Hepatic stellate cell (primary cell): ENCODE measurements around the gene ANKRD52.
"Not testable (repeated sequence)": the region's sequence is repeated elsewhere in the genome, so short reads cannot be mapped to it uniquely, and the experiment has no call there.

Source experiments
- DNase-seq: peaks from one replicate; pipeline ENCODE4 v3.0.0; 2011; ENCODE audit warnings: low spot score

Gene ANKRD52

GRCh38 chr12:56272468-56272867, 14.3 kb upstream of the ANKRD52 start:
- not testable (repeated sequence) for DNase-seq

DNA sequence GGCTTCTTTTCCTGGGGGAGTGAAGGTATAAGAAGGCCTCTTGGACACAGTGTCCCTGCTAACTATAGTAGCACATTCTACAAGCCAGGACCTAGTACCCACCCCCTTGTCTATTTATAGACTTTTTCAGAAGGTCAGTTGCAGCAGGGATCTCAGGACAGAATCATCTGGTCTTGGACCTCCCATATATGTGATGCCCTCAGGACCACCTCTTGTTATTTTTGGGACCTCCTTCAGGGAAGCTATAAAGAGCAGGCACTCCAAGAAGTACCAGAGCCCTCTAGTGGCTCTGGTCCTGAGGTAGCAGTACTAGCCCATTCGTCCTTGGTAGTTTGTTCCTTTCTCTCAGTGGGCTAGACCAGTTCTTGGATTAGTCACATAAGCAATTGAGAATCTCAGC, 12.8 kb upstream of the ANKRD52 start:
- DNase-seq: peak; percentile 60

DNA sequence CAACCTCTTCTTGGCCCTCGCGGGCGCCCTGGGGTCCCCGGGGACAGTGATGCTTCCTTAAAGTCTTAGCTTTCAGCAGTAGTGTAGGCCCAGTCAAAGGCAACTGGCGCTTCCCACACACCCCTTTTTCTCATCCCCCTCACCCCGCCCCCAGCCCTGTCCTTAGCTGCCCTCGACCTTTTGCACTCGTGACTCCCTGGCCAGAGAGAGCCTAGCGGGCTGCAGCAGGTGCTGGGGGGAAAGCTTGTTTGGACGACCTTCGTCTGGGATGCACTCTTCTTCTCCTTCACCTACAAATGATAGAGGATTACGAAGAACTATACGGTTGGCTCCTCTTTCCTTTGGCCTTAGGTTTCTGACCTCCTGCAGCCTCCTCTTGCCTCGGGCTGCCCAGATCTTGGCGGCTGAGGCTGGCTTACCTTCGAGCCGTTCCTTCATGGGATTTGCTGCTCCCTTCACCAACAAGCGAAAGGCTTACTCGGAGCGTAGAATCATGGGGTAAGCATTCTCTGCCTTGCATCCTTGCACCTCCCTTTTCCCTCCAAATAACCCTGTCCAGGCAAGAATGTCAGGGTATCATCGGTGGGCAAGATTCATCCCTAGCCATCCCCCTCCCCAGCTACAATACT, 9.4 kb upstream of the ANKRD52 start:
- no peak for DNase-seq

DNA sequence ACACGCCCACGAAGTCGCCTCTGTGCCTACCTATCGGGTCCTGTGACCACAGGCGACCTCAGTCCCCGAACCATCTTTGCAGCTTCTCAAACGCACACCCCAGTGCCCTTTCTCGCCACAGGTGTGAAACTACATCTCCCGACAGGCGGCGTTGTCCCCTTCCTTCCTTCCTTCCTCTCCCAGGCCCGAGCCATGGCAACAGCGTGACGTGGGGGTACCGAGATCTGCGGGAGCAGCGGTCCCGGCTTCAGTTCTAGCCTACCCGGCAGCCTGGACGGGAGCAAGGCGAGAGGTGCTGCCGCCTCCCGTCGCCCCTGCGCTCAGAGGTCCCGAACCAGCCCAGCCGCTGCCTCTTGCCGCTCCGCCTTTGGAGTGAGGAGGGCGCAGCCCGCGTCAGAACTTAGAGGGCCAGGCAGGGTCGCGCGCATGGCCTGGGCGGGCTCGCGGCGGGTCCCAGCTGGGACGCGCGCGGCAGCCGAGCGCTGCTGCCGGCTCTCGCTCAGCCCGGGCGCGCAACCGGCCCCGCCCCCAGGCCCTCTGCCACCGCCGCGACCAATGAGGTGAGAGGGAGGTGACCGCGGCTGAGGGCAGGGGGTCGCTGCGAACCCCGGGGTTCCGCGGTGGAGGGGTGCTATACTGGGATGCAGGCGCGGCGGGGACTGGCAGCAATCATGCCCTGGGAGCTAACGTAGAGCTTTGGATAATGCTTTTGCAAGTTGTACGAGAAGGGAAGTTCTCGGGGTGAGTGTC, 8.7 kb upstream of the ANKRD52 start, which contains the start of gene COQ10A:
Gene COQ10A, plus strand, starts transcription at position 250 of the 750 bp plus-strand sequence. Its CDS starts 177 bp downstream, at position 427.
- DNase-seq: peak; percentile 95

DNA sequence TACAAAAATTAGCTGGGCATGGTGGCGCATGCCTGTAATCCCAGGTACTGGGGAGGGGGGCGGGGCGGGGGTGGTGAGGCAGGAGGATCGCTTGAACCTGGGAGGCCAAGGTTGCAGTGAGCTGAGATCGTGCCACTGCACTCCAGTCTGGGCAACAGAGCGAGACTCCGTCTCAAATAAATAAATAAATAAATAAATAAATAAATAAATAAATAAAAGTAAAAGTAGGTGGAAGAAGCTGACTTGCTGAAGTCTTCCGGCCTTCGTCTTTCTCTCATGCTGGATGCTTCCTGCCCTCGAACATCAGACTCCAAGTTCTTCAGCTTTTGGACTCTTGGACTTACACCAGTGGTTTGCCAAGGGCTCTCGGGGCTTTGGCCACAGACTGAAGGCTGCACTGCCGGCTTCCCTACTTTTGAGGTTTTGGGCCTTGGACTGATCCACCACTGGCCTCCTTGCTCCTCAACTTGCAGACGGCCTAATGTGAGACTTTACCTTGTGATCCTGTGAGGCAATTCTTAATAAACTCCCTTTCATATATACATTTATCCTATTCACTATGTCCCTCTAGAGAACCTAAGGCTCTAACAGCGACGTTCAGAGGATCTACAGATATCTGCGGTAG, 8.0 kb upstream of the ANKRD52 start:
- DNase-seq: not testable (repeated sequence)

DNA sequence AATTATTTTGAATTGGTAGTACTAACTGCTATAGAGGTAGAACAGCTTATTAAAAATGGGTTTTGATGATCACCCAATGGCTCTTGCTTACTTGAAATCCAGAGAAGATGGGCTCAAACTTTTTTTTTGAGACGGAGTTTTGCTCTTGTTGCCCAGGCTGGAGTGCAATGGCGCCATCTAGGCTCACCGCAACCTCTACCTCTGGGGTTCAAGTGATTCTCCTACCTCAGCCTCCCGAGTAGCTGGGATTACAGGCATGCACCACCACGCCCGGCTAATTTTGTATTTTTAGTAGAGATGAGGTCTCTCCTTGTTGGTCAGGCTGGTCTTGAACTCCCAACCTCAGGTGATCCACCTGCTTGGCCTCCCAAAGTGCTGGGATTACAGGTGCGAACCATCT, 4.8 kb upstream of the ANKRD52 start:
- not testable (repeated sequence) for DNase-seq

- peak; percentile 72 for DNase-seq
Observed at GRCh38 chr12:56261503-56262232, 3.5 kb upstream of the ANKRD52 start.

GRCh38 chr12:56260921-56261320, 2.7 kb upstream of the ANKRD52 start:
- DNase-seq: no peak

DNA sequence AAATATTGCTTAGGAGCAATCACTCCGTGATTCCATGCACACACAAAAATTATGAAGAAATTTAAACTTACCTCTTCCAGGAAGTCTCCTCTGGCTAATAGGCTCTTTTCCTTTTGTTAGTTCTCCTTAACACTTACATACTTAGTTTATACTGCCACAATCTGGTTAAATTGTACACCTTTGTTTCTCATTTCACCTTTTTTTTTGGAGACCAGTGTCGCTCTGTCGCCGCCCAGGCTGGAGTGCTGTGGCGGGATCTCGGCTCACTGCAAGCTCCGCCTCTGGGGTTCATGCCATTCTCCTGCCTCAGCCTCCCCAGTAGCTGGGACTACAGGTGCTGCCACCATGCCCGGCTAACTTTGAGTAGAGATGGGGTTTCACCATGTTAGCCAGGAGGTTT, 2.2 kb upstream of the ANKRD52 start:
- DNase-seq: no peak

DNA sequence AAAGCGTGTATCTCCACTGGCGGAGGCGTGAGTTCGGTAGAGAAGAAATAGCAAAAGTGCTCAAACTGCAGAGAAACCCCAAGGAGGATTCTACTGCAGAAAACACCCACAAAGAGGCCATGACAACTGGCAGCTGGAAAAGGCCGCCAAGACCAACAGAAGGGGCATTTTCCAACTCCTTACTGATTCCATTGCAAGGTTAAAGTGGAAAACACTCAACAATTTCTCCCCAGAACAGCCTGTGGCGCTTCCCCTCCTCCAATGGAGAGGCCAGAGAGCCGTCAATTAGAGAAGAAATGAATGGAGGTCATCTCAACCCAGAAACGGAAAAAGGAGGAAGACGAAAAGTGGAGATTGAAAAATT, 618 bp upstream of the ANKRD52 start:
- no peak for DNase-seq

GRCh38 chr12:56257491-56258067, 605 bp downstream of the ANKRD52 start:
- peak; percentile 63 for DNase-seq

GRCh38 chr12:56257071-56257470, 1.1 kb downstream of the ANKRD52 start:
- DNase-seq: no peak

DNA sequence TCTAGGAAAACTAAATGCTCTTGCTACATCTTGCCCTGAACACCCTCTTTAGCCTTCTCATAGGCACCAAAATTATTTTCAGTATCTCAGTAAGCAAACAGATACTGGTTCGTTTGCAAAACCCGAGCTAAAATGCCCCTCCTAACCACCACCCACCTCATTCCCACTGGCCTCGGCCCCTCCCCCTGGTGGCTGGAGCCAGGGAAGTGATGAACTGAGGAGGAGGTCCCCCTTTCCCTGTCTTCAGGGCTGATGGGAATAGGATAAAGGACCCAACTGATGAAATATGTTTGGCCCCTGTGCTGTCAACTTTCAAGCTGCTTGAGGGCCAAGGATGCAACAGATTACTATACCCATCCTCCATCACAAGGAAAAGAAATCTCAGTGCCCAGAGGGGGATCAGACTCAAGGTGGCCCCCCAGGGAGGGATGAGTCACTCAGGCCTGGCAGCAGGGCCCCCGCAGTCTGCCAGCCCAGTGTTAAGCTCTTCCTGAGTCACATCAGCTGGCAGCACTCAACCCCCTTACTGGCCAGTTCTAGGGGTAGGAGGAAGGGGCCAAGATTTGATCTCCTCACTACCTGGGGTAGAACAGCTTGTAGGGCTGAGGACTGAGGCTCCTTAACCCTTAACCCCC, 1.7 kb downstream of the ANKRD52 start:
- DNase-seq: peak; percentile 41

- no peak for DNase-seq
Observed at GRCh38 chr12:56255671-56256070, 2.5 kb downstream of the ANKRD52 start.

DNA sequence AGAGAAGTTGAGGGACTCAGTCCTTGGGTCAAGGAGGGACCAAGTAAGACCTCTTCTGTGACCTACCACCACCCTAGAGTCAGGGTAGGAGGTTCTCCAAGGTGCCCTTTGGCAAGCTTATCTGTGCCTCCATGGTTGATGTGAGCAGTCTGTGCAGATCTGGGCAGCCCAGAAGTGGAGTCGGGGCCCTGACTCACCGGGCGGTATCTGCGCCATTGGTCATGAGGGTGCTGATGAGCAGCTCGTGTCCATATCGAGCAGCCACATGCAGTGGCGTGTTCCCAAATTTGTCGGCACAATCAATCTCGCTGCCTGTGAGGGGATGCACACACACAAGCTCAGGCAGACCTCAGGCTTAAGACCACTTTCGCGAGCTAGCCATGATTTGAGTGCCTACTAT, 5.1 kb downstream of the ANKRD52 start:
- DNase-seq: no peak

DNA sequence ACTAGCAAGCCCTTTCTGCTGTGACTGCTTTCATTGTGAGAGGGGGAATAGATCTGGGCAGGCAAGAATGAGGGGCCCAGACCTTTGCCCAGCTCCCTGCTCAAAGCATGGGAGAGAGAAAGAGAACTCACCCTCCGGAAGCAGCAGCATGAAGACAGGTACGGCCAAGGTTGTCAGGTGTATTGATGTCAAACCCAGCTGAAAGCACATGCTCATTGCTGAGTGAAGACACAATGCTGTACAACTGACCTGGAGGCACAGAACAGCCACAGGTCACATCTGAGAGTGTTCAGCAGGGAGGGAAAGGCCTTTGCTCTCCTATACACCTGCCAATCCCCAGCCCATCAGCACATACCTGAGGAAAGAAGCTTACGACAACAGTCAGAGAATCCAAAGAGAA, 5.5 kb downstream of the ANKRD52 start:
- no peak for DNase-seq

- DNase-seq: no peak
Observed at GRCh38 chr12:56248711-56249110, 9.5 kb downstream of the ANKRD52 start.

GRCh38 chr12:56247923-56248322, 10.3 kb downstream of the ANKRD52 start:
- DNase-seq: no peak

- no peak for DNase-seq
Observed at GRCh38 chr12:56244494-56244893, 13.7 kb downstream of the ANKRD52 start.

DNA sequence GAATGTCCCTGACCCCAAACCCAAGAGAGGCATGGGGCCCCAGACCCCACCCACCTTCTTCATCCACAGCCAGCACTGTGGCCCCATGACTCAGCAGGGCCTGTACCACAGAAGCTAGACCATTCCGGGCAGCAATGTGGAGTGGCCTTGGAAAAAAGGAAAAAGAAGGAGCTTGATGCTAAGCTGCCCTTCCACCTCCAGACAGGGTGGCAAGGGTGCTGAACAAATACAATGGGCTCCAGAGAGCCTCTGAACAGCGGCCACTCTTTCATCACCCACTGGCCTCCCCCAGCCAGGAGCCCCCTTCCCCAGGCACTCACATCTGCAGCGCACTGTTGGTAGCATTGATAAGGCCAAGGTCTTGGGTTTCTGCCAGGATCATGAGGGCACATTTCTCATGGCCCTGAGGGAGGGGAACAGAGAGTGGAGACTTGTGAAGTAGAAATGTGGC, 14.4 kb downstream of the ANKRD52 start:
- peak; percentile 44 for DNase-seq

DNA sequence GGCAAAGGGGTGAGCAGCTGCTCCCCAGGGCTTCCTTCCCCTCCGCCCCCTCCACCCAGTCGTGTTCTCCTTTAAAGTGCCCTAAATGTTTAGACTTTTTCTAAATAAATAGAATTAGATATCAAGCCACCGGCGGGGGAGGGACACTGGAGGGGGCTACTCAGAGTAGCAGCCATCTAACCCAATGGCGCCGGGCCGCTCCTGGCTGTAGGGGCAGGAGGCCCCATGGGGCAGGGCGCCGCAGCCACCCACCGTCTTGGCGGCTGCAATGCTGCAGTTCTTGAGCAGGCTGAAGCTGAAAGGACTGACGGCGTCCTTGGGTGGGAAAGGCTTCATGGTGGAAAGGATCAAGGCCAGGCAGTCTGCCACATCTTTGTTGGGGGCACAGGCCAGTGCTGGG, 15.2 kb downstream of the ANKRD52 start:
- no peak for DNase-seq
